Activated CD4-positive, alpha-beta T cell treated with anti-CD3 and anti-CD28 coated beads, Interleukin-2, amount 10 ng/mL, durations not matched to agents 7 days and 5 days (primary cell): ENCODE results near the gene CCDC12. TPM values are rescaled to one million over a fixed set of nuclear protein-coding genes. Genes with fewer than 3 reads are reported as not detected.

ENCODE experiments used
- CTCF ChIA-PET: fragments of 350-600 bp; sonication (Branson Sonifier 250); formaldehyde crosslinking; loops from one replicate; lab custom pipeline; 2021; ENCODE audit warnings: antibody characterized with exemption; lab: Charles Lee
- POLR2A ChIA-PET: fragments of 350-600 bp; sonication (Branson Sonifier 250); formaldehyde crosslinking; loops from one replicate; lab custom pipeline; 2021; ENCODE audit warnings: antibody characterized with exemption; lab: Charles Lee
- DNase-seq: peaks from one replicate; pipeline ENCODE4 v3.0.0-alpha.2; 2020
- H3K27ac Mint-ChIP-seq: one replicate; pipeline ENCODE4 v1.8.0; 2021; ENCODE audit warnings: mild to moderate bottlenecking, moderate library complexity, mixed read lengths
- H3K27me3 Mint-ChIP-seq: one replicate; pipeline ENCODE4 v1.8.0; 2021; ENCODE audit warnings: mixed read lengths
- H3K36me3 Mint-ChIP-seq: one replicate; pipeline ENCODE4 v1.8.0; 2021; ENCODE audit warnings: low read depth, mixed read lengths
- H3K4me1 Mint-ChIP-seq: one replicate; pipeline ENCODE4 v1.8.0; 2021; ENCODE audit warnings: mixed read lengths
- H3K4me3 Mint-ChIP-seq: one replicate; pipeline ENCODE4 v1.8.0; 2021; ENCODE audit warnings: mild to moderate bottlenecking, moderate library complexity, mixed read lengths
- H3K9me3 Mint-ChIP-seq: one replicate; pipeline ENCODE4 v1.8.0; 2021; ENCODE audit warnings: mixed read lengths
- total RNA-seq, 2 experiments: library from RNA; stranded (reverse); gene quantifications; one replicate each; pipeline ENCODE4 v1.2.3, GENCODE V29; 2021

Gene CCDC12
- 10 to 100 TPM; 48.7 to 56.1 TPM for total RNA-seq

- peak within 1 kb of the TSS; percentile 96 for H3K4me3 Mint-ChIP-seq
- peak within 1 kb of the TSS; percentile 98 for H3K27ac Mint-ChIP-seq
- H3K27me3 Mint-ChIP-seq, result no peaks in the 10 kb centered on the region
- peaks cover 65% of the 10 kb centered on the region for H3K4me1 Mint-ChIP-seq
- no peaks in the 10 kb centered on the region for H3K9me3 Mint-ChIP-seq
- DNase-seq, result peak; percentile 97
- peaks cover 28% of the 10 kb centered on the region for H3K36me3 Mint-ChIP-seq
- ChIA-PET POLR2A (interaction anchor here (0.6 to 0.8 kb wide), 4 partner anchors 9 to 65 kb away, joined by 3 read pairs; no protein-coding TSS in a partner anchor), CTCF (interaction anchor here (0.5 to 1.3 kb wide), 3 partner anchors 11 to 1583 kb away, joined by 3 read pairs; no protein-coding TSS in a partner anchor)
Observed at GRCh38 chr3:46976326-46977190, at the start of gene CCDC12. TSS of gene CCDC12 (minus strand) at chr3:46976745. CDS start at chr3:46976732, 13 bp downstream.

DNA sequence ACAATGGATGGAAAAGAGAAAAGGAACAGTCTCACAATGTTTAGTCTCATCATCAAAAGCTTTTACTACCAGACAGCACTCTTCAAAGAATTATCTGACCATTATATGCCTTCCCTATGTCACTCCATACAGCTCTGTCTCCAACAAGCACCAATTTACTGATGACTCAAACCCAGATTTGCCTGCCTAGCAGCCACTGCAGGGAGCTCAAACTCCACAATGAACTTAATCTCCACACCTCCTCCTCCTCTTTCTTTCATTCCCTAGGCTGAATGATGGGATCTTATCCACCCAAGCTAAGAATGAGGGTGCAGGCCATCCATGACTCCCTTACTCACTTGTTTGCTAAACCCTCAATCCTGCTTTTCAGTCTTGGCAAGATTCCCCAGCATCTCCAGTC is 48.4 kb upstream of the CCDC12 start:
- no peaks in the 10 kb centered on the region for H3K9me3 Mint-ChIP-seq
- CTCF ChIA-PET, result no interaction called here
- no peak for DNase-seq
- H3K4me1 Mint-ChIP-seq, result peaks cover 20% of the 10 kb centered on the region
- H3K36me3 Mint-ChIP-seq, result peaks cover 18% of the 10 kb centered on the region
- H3K27ac Mint-ChIP-seq, result no peak overlapping the region
- POLR2A ChIA-PET, result no interaction called here
- no peaks in the 10 kb centered on the region for H3K27me3 Mint-ChIP-seq
- H3K4me3 Mint-ChIP-seq, result no peak overlapping the region

DNA sequence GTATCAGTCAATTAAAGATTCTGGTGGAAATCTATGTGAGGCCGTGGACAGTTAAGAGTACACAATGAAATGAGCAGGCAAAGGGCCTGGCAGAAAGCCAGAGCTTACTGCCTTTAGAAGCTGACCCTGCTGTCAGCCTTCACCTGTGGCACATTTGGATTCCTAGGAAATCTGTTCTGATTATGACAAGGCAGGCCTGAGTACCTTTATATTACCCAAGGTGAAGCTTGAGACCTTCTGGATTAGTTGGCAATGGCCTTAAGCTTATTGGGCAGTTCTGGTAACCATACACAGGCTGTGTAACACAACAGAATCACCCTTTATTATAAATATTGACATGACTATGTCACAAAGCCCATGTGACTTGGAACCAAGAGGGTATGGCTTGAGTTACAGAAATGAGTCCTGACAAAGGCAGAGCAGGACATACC is 46.1 kb upstream of the CCDC12 start:
- H3K4me3 Mint-ChIP-seq, result no peak overlapping the region
- no peak for DNase-seq
- H3K36me3 Mint-ChIP-seq, result peaks cover 22% of the 10 kb centered on the region
- ChIA-PET POLR2A (interaction anchor here (0.6 kb wide), 1 partner anchor 74 kb away, joined by 6 read pairs; no protein-coding TSS in a partner anchor), CTCF (interaction anchor here (0.6 to 1.4 kb wide), 4 partner anchors 10 to 399 kb away, joined by 3 read pairs; no protein-coding TSS in a partner anchor)
- peaks cover 40% of the 10 kb centered on the region for H3K4me1 Mint-ChIP-seq
- no peaks in the 10 kb centered on the region for H3K27me3 Mint-ChIP-seq
- H3K27ac Mint-ChIP-seq, result no peak overlapping the region
- H3K9me3 Mint-ChIP-seq, result no peaks in the 10 kb centered on the region

DNA sequence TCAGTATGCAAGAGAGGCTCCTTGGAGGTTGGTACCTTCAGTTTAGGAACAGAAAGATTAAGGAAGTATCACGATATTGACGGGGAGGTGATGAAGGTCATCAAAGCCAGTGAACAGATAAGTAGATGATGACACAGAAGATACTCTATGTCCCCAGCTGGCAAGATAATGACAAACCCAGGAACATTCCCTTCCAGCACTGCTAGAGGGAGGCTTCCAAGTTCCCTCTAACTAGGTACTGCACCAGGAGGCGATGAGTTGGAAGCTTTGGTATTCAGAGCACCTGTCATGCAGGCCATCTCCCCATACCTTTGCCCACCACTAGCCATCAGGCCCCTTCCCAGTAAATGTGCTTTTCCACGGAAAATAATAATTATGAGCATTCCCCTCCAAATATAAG is 43.8 kb upstream of the CCDC12 start:
- ChIA-PET CTCF (interaction anchor here (1.0 to 2.6 kb wide), 4 partner anchors 11 to 303 kb away, joined by 3 to 12 read pairs (median 6); no protein-coding TSS in a partner anchor), POLR2A (interaction anchor here (0.7 kb wide), 1 partner anchor 25 kb away, joined by 3 read pairs; no protein-coding TSS in a partner anchor)
- Mint-ChIP-seq H3K27me3 (no peaks in the 10 kb centered on the region), H3K4me1 (peaks cover 58% of the 10 kb centered on the region), H3K27ac (peak overlapping the region; percentile 44), H3K36me3 (peaks cover 24% of the 10 kb centered on the region), H3K4me3 (no peak overlapping the region), H3K9me3 (no peaks in the 10 kb centered on the region)
- no peak for DNase-seq

- H3K4me3 Mint-ChIP-seq, result no peak overlapping the region
- H3K9me3 Mint-ChIP-seq, result no peaks in the 10 kb centered on the region
- H3K4me1 Mint-ChIP-seq, result peaks cover 55% of the 10 kb centered on the region
- H3K27me3 Mint-ChIP-seq, result no peaks in the 10 kb centered on the region
- peak; percentile 31 for DNase-seq
- H3K36me3 Mint-ChIP-seq, result peaks cover 27% of the 10 kb centered on the region
- ChIA-PET CTCF (interaction anchor here (1.0 to 2.6 kb wide), 4 partner anchors 9 to 69 kb away, joined by 3 to 12 read pairs (median 4); no protein-coding TSS in a partner anchor), POLR2A (interaction anchor here (0.6 kb wide), 1 partner anchor 137 kb away, joined by 3 read pairs; no protein-coding TSS in a partner anchor)
- peak overlapping the region; percentile 34 for H3K27ac Mint-ChIP-seq
Observed at GRCh38 chr3:47019201-47019600, 42.7 kb upstream of the CCDC12 start.

GRCh38 chr3:47018269-47018611 is 41.7 kb upstream of the CCDC12 start:
- Mint-ChIP-seq H3K27me3 (no peaks in the 10 kb centered on the region), H3K9me3 (no peaks in the 10 kb centered on the region), H3K27ac (no peak overlapping the region), H3K4me3 (no peak overlapping the region), H3K4me1 (peaks cover 55% of the 10 kb centered on the region), H3K36me3 (peaks cover 29% of the 10 kb centered on the region)
- no peak for DNase-seq
- POLR2A ChIA-PET, result no interaction called here
- CTCF ChIA-PET, result interaction anchor here (1.2 to 1.3 kb wide), 3 partner anchors 10 to 100 kb away, joined by 3 to 5 read pairs (median 4); no protein-coding TSS in a partner anchor

DNA sequence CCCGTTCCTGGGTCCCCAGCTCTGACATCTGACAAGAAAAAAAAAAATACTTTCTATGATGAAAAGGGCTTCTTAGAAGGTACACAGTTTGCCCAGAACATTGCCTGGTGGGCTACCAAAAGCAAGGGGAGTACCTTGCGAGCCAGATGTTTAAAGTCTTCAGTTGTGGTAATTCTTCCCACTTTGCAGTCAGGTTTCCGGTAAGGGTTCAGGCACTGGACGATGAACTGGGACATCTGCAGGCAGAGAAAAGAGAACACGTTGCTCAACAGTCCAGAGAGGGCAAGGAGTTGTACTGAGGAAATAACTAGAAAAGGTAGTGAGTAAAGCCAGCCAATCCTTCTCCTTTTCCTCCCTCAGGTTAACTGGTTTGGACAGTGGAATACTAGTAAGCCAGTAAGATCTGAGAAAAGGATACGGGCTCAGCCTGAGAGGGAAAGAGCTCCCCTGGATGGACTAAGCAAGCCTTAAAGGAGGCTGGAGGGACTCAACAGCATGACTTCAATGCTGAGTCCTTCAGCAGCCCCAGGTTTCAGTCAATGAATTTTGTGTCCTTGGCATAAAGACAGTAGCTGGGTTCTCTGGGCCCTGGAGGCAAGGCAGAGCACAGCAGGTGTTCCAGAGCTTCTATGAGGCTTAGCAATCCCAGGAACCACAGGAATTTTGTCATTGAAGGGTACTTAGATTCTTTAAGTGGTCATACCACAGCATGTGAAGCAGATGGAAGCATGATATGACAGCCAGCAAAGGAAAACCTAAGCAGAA is 41.1 kb upstream of the CCDC12 start:
- peaks cover 56% of the 10 kb centered on the region for H3K4me1 Mint-ChIP-seq
- no peak overlapping the region for H3K4me3 Mint-ChIP-seq
- H3K27ac Mint-ChIP-seq, result peak overlapping the region; percentile 67
- H3K27me3 Mint-ChIP-seq, result no peaks in the 10 kb centered on the region
- DNase-seq, result peak; percentile 6
- ChIA-PET CTCF (interaction anchor here (1.3 kb wide), 3 partner anchors 11 to 100 kb away, joined by 3 to 7 read pairs (median 4); no protein-coding TSS in a partner anchor), POLR2A (no interaction called here)
- peaks cover 29% of the 10 kb centered on the region for H3K36me3 Mint-ChIP-seq
- H3K9me3 Mint-ChIP-seq, result no peaks in the 10 kb centered on the region

DNA sequence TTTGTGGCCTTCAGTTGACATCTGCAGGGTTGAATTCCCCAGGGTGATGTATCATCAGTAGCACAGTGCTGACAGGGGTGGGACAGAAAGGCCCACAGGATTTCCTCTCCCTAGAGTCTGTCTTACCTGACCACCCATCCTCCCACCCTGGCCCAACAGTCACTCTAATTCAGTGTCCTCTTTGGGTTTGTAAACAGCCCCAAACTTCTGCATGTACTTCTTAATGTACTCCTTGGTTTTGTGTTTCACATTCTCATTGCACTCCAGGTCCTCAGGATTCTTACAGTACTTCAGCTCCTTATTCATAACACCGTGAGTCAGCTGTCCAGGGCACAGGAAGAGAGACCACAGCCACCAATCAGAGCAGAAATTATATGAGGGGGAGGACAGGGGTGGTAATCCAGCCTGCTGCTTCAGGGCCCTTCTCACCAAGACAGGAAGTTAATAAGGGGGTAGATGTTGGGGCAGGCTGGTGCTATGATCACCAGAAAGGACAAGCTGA is 40.4 kb upstream of the CCDC12 start:
- Mint-ChIP-seq H3K27ac (peak overlapping the region; percentile 67), H3K4me1 (peaks cover 57% of the 10 kb centered on the region), H3K9me3 (no peaks in the 10 kb centered on the region), H3K36me3 (peaks cover 29% of the 10 kb centered on the region), H3K4me3 (no peak overlapping the region), H3K27me3 (no peaks in the 10 kb centered on the region)
- peak; percentile 43 for DNase-seq
- ChIA-PET CTCF (interaction anchor here (1.3 kb wide), 3 partner anchors 11 to 99 kb away, joined by 3 to 7 read pairs (median 4); no protein-coding TSS in a partner anchor), POLR2A (no interaction called here)

GRCh38 chr3:47016086-47016933 is 39.8 kb upstream of the CCDC12 start:
- Mint-ChIP-seq H3K27ac (peak overlapping the region; percentile 67), H3K27me3 (no peaks in the 10 kb centered on the region), H3K9me3 (no peaks in the 10 kb centered on the region), H3K4me3 (no peak overlapping the region), H3K36me3 (peaks cover 29% of the 10 kb centered on the region), H3K4me1 (peaks cover 57% of the 10 kb centered on the region)
- ChIA-PET POLR2A (no interaction called here), CTCF (interaction anchor here (1.3 kb wide), 1 partner anchor 10 kb away, joined by 7 read pairs; no protein-coding TSS in a partner anchor)
- DNase-seq, result no peak

GRCh38 chr3:47015151-47015550 is 38.6 kb upstream of the CCDC12 start:
- no peaks in the 10 kb centered on the region for H3K9me3 Mint-ChIP-seq

DNA sequence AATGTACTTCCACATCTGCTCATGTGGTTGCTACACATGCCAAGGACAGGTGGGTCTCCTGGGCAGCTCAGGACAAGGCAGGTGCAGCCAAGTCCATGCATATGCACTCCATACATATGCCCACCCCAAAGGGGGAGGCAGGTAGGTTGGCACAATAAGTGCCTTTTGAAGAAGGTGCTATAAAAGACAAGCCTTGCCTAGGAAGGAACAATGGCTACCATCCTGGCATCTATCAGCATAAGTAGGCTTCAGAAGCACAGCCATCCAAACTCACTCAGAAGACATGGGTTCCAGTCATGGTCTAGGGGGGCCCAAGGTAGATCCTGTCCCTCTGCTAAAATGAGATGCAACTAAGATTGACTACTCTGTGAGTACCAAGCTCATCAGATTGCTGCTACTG is 37.5 kb upstream of the CCDC12 start:
- Mint-ChIP-seq H3K27me3 (no peaks in the 10 kb centered on the region), H3K9me3 (no peaks in the 10 kb centered on the region), H3K4me1 (peaks cover 47% of the 10 kb centered on the region), H3K27ac (no peak overlapping the region), H3K4me3 (no peak overlapping the region), H3K36me3 (peaks cover 23% of the 10 kb centered on the region)
- ChIA-PET POLR2A (no interaction called here), CTCF (no interaction called here)
- no peak for DNase-seq

More at GRCh38 chr3:47015151-47015550, 38.6 kb upstream of the CCDC12 start:
- Mint-ChIP-seq H3K4me3 (no peak overlapping the region), H3K27ac (peak overlapping the region; percentile 48), H3K27me3 (no peaks in the 10 kb centered on the region), H3K4me1 (peaks cover 55% of the 10 kb centered on the region), H3K36me3 (peaks cover 30% of the 10 kb centered on the region)
- POLR2A ChIA-PET, result no interaction called here
- CTCF ChIA-PET, result no interaction called here
- no peak for DNase-seq
